Activated naive CD8-positive, alpha-beta T cell (primary cell): ENCODE measurements around the gene AAGAB.

ENCODE experiments used
- H3K27ac Mint-ChIP-seq: one replicate; pipeline ENCODE4 v1.8.0; 2021; ENCODE audit warnings: mixed read lengths
- H3K27me3 Mint-ChIP-seq: one replicate; pipeline ENCODE4 v1.8.0; 2021; ENCODE audit warnings: mixed read lengths
- H3K36me3 Mint-ChIP-seq: one replicate; pipeline ENCODE4 v1.8.0; 2021; ENCODE audit warnings: mixed read lengths
- H3K4me1 Mint-ChIP-seq: one replicate; pipeline ENCODE4 v1.8.0; 2021; ENCODE audit warnings: low read depth, mixed read lengths
- H3K4me3 Mint-ChIP-seq: one replicate; pipeline ENCODE4 v1.8.0; 2021; ENCODE audit warnings: mild to moderate bottlenecking, mixed read lengths
- H3K9me3 Mint-ChIP-seq: one replicate; pipeline ENCODE4 v1.8.0; 2021; ENCODE audit warnings: low read depth, mixed read lengths

AAGAB gene

DNA sequence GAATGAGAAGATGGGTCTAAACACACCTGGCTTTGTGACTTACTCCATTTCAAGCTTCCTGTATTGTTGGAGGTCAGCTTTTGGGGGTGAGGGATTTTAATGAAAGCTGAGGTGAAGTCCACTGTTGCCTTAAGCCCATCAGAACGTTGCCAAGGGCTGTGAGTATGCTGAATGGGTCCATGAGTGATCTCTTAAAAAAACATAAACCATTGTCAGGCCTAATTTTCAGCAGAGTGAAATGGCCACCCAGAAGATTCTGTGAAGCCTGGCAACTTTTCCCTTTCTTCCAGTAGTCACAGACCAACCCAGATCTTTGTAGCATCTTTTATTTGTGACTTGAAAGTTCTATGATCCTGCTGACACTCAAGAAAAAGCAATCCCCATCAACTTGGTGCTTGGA, 102.0 kb downstream of the AAGAB start:
- Mint-ChIP-seq H3K4me3 (no peak overlapping the region), H3K9me3 (no peaks in the 10 kb centered on the region), H3K27me3 (no peaks in the 10 kb centered on the region), H3K4me1 (peaks cover 41% of the 10 kb centered on the region), H3K36me3 (peaks cover 10% of the 10 kb centered on the region), H3K27ac (peak overlapping the region; percentile 72)
